ENCODE data around the gene OCA2. TPM values are rescaled to one million over a fixed set of nuclear protein-coding genes. Genes with fewer than 3 reads are reported as not detected.

OCA2 gene
- total and polyA plus RNA-seq, 2 of the 13 experiments (the other 11 are each of a cell fraction or from before 2014, with no cell fraction given): 0.02 to 0.05 TPM

GRCh38 chr15:27871902-27872260, 227.2 kb downstream of the OCA2 start:
- Histone ChIP-seq H3K27me3 (ENCODE audit: control insufficient read depth in 1 of 2, insufficient read depth in 2 of 2, low read length in 2 of 2) (no peaks in the 10 kb centered on the region), H3K79me2 (ENCODE audit: insufficient read depth, low read length) (no peaks in the 10 kb centered on the region), H3K36me3 (replicated peaks in 1 of 2; ENCODE audit: control insufficient read depth in 1 of 2, insufficient read depth in 2 of 2, low read length in 2 of 2) (no peaks in the 10 kb centered on the region), H3K4me1 (ENCODE audit: insufficient read depth, low read length) (no peaks in the 10 kb centered on the region), H3K4me3 (replicated peaks in 1 of 3; ENCODE audit: insufficient read depth in 1 of 3, low read depth in 2 of 3, low read length in 3 of 3) (no peak overlapping the region), H2AFZ (ENCODE audit: low read length) (no peak overlapping the region), H3K9ac (ENCODE audit: insufficient read depth, low read depth, low read length) (no peak overlapping the region), H3K9me3 (ENCODE audit: low read length) (no peaks in the 10 kb centered on the region), H3K4me2 (ENCODE audit: low read depth, low read length) (no peak overlapping the region), H3K27ac (ENCODE audit: extremely low read length, insufficient read depth, low read length) (no peak overlapping the region), H4K20me1 (ENCODE audit: insufficient read depth, low read length) (no peaks in the 10 kb centered on the region)
- ChIA-PET POLR2A (no interaction called here), CTCF (ENCODE audit: low intra/inter-chr PET ratio, low total read pairs) (no interaction called here)
- FAIRE-seq: no peak
- in situ Hi-C loops (cut with HindIII; ENCODE audit: extremely low pct_ligation_motif_present, low pct_unique_long_range_greater_than_20kb) (no loop called here), intact Hi-C loops (cut with micrococcal nuclease; ENCODE audit: unreplicated experiment) (no loop called here)
- ATAC-seq: no peak
- TF ChIP-seq ERF (CRISPR knock-in tag; IDR thresholded peaks at IDR 0.05) (no peak), ZNF12 (CRISPR knock-in tag; IDR thresholded peaks at IDR 0.05) (no peak), ZNF775 (CRISPR knock-in tag; IDR thresholded peaks at IDR 0.05; ENCODE audit: borderline replicate concordance) (no peak), ZFAT (CRISPR knock-in tag; conservative IDR thresholded peaks at IDR 0.05) (no peak), GTF3A (CRISPR knock-in tag; conservative IDR thresholded peaks at IDR 0.05) (no peak), HNRNPUL1 (IDR thresholded peaks at IDR 0.05; ENCODE audit: low read depth, low read length) (no peak), TFAP4 (IDR thresholded peaks at IDR 0.05; ENCODE audit: borderline replicate concordance, low read depth) (no peak), ZNF143 (CRISPR knock-in tag; IDR thresholded peaks at IDR 0.05) (no peak), LCORL (IDR thresholded peaks at IDR 0.05) (no peak), LCORL (CRISPR knock-in tag; IDR thresholded peaks at IDR 0.05) (no peak), CBX5 (CRISPR knock-in tag; IDR thresholded peaks at IDR 0.05; ENCODE audit: borderline replicate concordance) (no peak), ZBTB26 (CRISPR knock-in tag; IDR thresholded peaks at IDR 0.05; ENCODE audit: borderline replicate concordance) (no peak), ELF3 (CRISPR knock-in tag; IDR thresholded peaks at IDR 0.05) (no peak), CENPX (CRISPR knock-in tag; IDR thresholded peaks at IDR 0.05) (no peak), CEBPG (CRISPR knock-in tag; IDR thresholded peaks at IDR 0.05) (no peak), FOXA1 (IDR thresholded peaks at IDR 0.05) (no peak), FOXA1 (CRISPR knock-in tag; IDR thresholded peaks at IDR 0.05) (no peak), PATZ1 (CRISPR knock-in tag; IDR thresholded peaks at IDR 0.05) (no peak), MYNN (CRISPR knock-in tag; IDR thresholded peaks at IDR 0.05; ENCODE audit: low read depth) (no peak), GPN1 (CRISPR knock-in tag; IDR thresholded peaks at IDR 0.05; ENCODE audit: borderline replicate concordance) (no peak), SP1 (IDR thresholded peaks at IDR 0.05) (no peak), SP1 (CRISPR knock-in tag; IDR thresholded peaks at IDR 0.05) (no peak)
- WGBS (ENCODE audit: low lambda C conversion rate): 5% methylated on average over 5 of the region's 5 CpGs
- no peak for DNase-seq (ENCODE audit: low spot score)
- BruUV-seq (replicated peaks): no TSS peak

All from HepG2 (cell line).